ENCODE measurements around the gene CELSR3.

DNA sequence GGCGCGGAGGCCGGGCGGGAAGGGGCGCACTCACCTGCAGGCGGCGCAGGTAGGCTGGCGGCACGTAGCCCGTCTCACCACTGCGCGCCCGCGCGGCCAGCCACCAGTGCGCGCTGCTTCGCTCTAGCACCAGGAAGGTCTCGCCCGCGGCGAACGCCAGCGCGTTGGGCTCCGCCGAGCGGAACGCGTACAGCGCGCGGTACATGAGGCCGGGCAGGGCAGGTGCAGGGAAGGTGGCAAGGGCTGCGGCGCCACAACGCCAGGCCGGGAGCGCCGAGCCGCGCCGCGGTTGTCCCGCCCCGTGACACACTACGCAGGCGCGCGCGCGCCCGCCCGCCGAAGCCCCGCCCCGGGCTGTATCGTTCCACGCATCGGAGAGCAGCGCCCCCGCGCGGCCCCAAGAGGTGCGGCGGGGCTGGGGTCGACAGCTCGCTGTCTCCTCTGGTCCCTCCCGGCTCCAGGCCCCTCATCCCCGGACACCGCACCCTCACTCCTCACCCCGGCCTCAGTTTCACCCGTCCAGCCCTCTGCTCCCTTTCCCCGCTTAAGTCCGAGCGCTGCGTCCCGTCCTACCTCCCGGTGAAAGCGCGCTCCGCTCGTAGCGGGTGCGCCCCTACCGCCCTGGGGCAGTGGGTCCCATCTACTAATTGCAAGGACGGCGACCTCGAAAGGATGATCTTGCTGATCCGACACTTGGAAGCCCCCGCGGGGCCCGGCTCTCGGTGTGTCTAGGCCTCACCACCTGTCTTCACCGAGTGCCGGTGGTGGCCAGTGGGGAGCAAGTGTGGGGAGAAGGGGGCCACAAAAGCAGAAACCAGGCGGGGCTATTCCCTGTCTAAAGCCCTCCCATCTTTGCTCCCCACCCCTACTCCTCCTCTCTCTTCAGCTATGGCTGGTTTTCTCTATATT lies 23.2 kb upstream of the CELSR3 start, which contains the start of gene NCKIPSD:
- TF ChIP-seq, protein P1, sequence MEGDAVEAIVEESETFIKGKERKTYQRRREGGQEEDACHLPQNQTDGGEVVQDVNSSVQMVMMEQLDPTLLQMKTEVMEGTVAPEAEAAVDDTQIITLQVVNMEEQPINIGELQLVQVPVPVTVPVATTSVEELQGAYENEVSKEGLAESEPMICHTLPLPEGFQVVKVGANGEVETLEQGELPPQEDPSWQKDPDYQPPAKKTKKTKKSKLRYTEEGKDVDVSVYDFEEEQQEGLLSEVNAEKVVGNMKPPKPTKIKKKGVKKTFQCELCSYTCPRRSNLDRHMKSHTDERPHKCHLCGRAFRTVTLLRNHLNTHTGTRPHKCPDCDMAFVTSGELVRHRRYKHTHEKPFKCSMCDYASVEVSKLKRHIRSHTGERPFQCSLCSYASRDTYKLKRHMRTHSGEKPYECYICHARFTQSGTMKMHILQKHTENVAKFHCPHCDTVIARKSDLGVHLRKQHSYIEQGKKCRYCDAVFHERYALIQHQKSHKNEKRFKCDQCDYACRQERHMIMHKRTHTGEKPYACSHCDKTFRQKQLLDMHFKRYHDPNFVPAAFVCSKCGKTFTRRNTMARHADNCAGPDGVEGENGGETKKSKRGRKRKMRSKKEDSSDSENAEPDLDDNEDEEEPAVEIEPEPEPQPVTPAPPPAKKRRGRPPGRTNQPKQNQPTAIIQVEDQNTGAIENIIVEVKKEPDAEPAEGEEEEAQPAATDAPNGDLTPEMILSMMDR (conservative IDR thresholded peaks at IDR 0.05; ENCODE audit: low read depth, low read length), result peak; percentile 90
- TF ChIP-seq, protein P2, sequence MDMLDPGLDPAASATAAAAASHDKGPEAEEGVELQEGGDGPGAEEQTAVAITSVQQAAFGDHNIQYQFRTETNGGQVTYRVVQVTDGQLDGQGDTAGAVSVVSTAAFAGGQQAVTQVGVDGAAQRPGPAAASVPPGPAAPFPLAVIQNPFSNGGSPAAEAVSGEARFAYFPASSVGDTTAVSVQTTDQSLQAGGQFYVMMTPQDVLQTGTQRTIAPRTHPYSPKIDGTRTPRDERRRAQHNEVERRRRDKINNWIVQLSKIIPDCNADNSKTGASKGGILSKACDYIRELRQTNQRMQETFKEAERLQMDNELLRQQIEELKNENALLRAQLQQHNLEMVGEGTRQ (IDR thresholded peaks at IDR 0.05; ENCODE audit: low read depth, low read length), result peak; percentile 43
- no peak for TF ChIP-seq MAFK (IDR thresholded peaks at IDR 0.05; ENCODE audit: low read depth, low read length)
- 0 out of 2 replicates have a peak, but pooled peaks have one; percentile 8 for TF ChIP-seq MXI1 (IDR thresholded peaks at IDR 0.05; ENCODE audit: borderline replicate concordance, low read depth, low read length)
- TF ChIP-seq FOS (IDR thresholded peaks at IDR 0.05; ENCODE audit: low read depth, low read length), result no peak
- TF ChIP-seq POLR2A (IDR thresholded peaks at IDR 0.05; ENCODE audit: low read depth, low read length), result no peak
- no peak for TF ChIP-seq RFX5 (IDR thresholded peaks at IDR 0.05; ENCODE audit: low read depth, low read length)
- TF ChIP-seq CEBPB (IDR thresholded peaks at IDR 0.05; ENCODE audit: low read depth, low read length), result no peak
- TF ChIP-seq, protein P3, sequence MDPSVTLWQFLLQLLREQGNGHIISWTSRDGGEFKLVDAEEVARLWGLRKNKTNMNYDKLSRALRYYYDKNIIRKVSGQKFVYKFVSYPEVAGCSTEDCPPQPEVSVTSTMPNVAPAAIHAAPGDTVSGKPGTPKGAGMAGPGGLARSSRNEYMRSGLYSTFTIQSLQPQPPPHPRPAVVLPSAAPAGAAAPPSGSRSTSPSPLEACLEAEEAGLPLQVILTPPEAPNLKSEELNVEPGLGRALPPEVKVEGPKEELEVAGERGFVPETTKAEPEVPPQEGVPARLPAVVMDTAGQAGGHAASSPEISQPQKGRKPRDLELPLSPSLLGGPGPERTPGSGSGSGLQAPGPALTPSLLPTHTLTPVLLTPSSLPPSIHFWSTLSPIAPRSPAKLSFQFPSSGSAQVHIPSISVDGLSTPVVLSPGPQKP (IDR thresholded peaks at IDR 0.05; ENCODE audit: borderline replicate concordance, low read depth, low read length), result no peak
- peak; percentile 66; the same call in 1 of the 2 replicates for TF ChIP-seq MAZ (IDR thresholded peaks at IDR 0.05; ENCODE audit: borderline replicate concordance, low read depth, low read length)
- TF ChIP-seq CHD1 (IDR thresholded peaks at IDR 0.05; ENCODE audit: low read depth, low read length), result no peak
- TF ChIP-seq RCOR1 (IDR thresholded peaks at IDR 0.05; ENCODE audit: insufficient replicate concordance, low read length), result no peak
